ENCODE data around the gene TNFAIP3.
A peak's percentile ranks its signal among the peaks of the same experiment; 100 is the strongest.

TNFAIP3 gene

GRCh38 chr6:137852811-137853210, 14.2 kb upstream of the TNFAIP3 start:
- H3K9me3 ChIP-seq (ENCODE audit: insufficient read depth, low read length, severe bottlenecking) = no peaks in the 10 kb centered on the region
- no peaks in the 10 kb centered on the region for H4K20me1 ChIP-seq (ENCODE audit: insufficient read depth, low read length)
- no peak overlapping the region for H3K4me2 ChIP-seq (ENCODE audit: insufficient read depth, low read length)
- no peak for ATAC-seq (ENCODE audit: insufficient read depth, low read depth)
- no peak overlapping the region for H3K27ac ChIP-seq (ENCODE audit: low read length)
- no peak overlapping the region for H2AFZ ChIP-seq (ENCODE audit: low read depth, low read length)
- H3K4me3 ChIP-seq (ENCODE audit: low read depth in 1 of 2, low read length in 2 of 2) = no peak overlapping the region
- TF ChIP-seq EZH2 (IDR thresholded peaks at IDR 0.05; ENCODE audit: borderline replicate concordance, low read depth, low read length, severe bottlenecking) (no peak), CTCF (IDR thresholded peaks at IDR 0.05; ENCODE audit: borderline replicate concordance, extremely low read depth, low read length, poor library complexity, severe bottlenecking) (no peak)
- no peak for DNase-seq
- 0 out of 2 replicates have a peak, but pooled peaks cover 3% of the 10 kb centered on the region for H3K79me2 ChIP-seq (ENCODE audit: insufficient read depth, low read length)
- peaks cover 3% of the 10 kb centered on the region; the same call in 1 of the 2 replicates for H3K4me1 ChIP-seq (ENCODE audit: insufficient read depth, low read length)
- H3K36me3 ChIP-seq (ENCODE audit: insufficient read depth, low read length) = peaks cover 22% of the 10 kb centered on the region
- H3K27me3 ChIP-seq (ENCODE audit: insufficient read depth, low read length, poor library complexity) = no peaks in the 10 kb centered on the region
- H3K9ac ChIP-seq (ENCODE audit: low read depth, low read length) = no peak overlapping the region

GRCh38 chr6:137853569-137854213, 13.4 kb upstream of the TNFAIP3 start:
- Histone ChIP-seq H3K4me3 (ENCODE audit: low read depth in 1 of 2, low read length in 2 of 2) (no peak overlapping the region), H3K4me2 (ENCODE audit: insufficient read depth, low read length) (no peak overlapping the region), H2AFZ (ENCODE audit: low read depth, low read length) (no peak overlapping the region), H3K9me3 (ENCODE audit: insufficient read depth, low read length, severe bottlenecking) (no peaks in the 10 kb centered on the region), H3K9ac (ENCODE audit: low read depth, low read length) (no peak overlapping the region), H3K27ac (ENCODE audit: low read length) (no peak overlapping the region), H3K4me1 (ENCODE audit: insufficient read depth, low read length) (peaks cover 3% of the 10 kb centered on the region; the same call in 1 of the 2 replicates), H3K27me3 (ENCODE audit: insufficient read depth, low read length, poor library complexity) (no peaks in the 10 kb centered on the region), H3K79me2 (ENCODE audit: insufficient read depth, low read length) (0 out of 2 replicates have a peak, but pooled peaks cover 3% of the 10 kb centered on the region), H4K20me1 (ENCODE audit: insufficient read depth, low read length) (no peaks in the 10 kb centered on the region), H3K36me3 (ENCODE audit: insufficient read depth, low read length) (peaks cover 29% of the 10 kb centered on the region)
- no peak for TF ChIP-seq EZH2 (IDR thresholded peaks at IDR 0.05; ENCODE audit: borderline replicate concordance, low read depth, low read length, severe bottlenecking)
- TF ChIP-seq CTCF (IDR thresholded peaks at IDR 0.05; ENCODE audit: borderline replicate concordance, extremely low read depth, low read length, poor library complexity, severe bottlenecking) = no peak
- DNase-seq = no peak
- ATAC-seq (ENCODE audit: insufficient read depth, low read depth) = no peak

DNA sequence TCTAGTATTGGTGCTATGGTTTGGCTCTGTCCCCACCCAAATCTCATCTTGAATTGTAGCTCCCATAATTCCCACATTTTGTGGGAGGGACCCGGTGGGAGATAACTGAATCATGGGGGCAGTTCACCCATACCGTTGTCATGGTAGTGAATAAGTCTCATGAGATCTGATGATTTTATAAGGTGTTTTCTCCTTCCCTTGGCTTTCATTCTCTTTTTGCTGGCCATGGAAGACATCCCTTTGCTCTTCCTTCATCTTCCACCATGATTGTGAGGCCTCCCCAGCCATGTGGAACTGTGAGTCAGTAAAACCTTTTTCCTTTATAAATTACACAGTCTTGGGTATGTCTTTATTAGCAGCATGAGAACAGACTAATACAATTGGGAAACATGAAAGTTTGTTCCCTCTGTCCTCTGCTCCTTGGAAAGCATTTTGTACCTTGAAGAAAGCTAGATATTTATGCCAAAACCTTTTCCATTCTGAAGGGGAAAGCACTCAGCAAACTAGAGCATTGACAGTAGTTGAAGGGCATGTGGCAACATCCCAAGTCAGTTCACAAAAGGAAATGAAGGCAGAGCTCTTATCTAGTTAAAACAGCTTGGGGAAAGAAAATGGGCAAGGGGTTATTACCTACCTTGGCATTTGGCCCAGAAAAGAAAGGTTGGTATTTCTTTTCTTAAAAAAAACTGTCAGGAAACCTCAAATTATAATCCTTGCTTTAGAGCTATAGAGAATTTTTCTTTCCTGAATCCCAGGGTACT, 10.7 kb upstream of the TNFAIP3 start:
- peaks cover 36% of the 10 kb centered on the region for H3K36me3 ChIP-seq (ENCODE audit: insufficient read depth, low read length)
- H3K9ac ChIP-seq (ENCODE audit: low read depth, low read length) = no peak overlapping the region
- no peaks in the 10 kb centered on the region for H4K20me1 ChIP-seq (ENCODE audit: insufficient read depth, low read length)
- TF ChIP-seq EZH2 (IDR thresholded peaks at IDR 0.05; ENCODE audit: borderline replicate concordance, low read depth, low read length, severe bottlenecking) (no peak), CTCF (IDR thresholded peaks at IDR 0.05; ENCODE audit: borderline replicate concordance, extremely low read depth, low read length, poor library complexity, severe bottlenecking) (no peak)
- H3K27ac ChIP-seq (ENCODE audit: low read length) = 0 out of 2 replicates have a peak overlapping the region, but pooled peaks have one; percentile 7
- H2AFZ ChIP-seq (ENCODE audit: low read depth, low read length) = no peak overlapping the region
- H3K4me2 ChIP-seq (ENCODE audit: insufficient read depth, low read length) = no peak overlapping the region
- no peaks in the 10 kb centered on the region for H3K9me3 ChIP-seq (ENCODE audit: insufficient read depth, low read length, severe bottlenecking)
- DNase-seq (no peak), ATAC-seq (ENCODE audit: insufficient read depth, low read depth) (no peak)
- H3K79me2 ChIP-seq (ENCODE audit: insufficient read depth, low read length) = peaks cover 9% of the 10 kb centered on the region; the same call in 1 of the 2 replicates
- H3K27me3 ChIP-seq (ENCODE audit: insufficient read depth, low read length, poor library complexity) = no peaks in the 10 kb centered on the region
- no peak overlapping the region for H3K4me3 ChIP-seq (ENCODE audit: low read depth in 1 of 2, low read length in 2 of 2)
- H3K4me1 ChIP-seq (ENCODE audit: insufficient read depth, low read length) = peaks cover 7% of the 10 kb centered on the region
